Measurements from ENCODE around the gene TMEM63A. TPM values are rescaled to one million over a fixed set of nuclear protein-coding genes. Genes with fewer than 3 reads are reported as not detected.

Gene TMEM63A
- total RNA-seq, 1 donor from 2014 or later = 4.7 TPM

Other genes with a start within 250 kb of the TMEM63A start
- gene ENAH, start 229.3 kb downstream of the TMEM63A start, total RNA-seq = 50.0 and 101 TPM in 2 replicates
- 217 and 254 TPM in 2 replicates for gene SRP9, start 104.6 kb downstream of the TMEM63A start, total RNA-seq
- 3.9 and 22.1 TPM in 2 replicates for gene EPHX1, start 72.3 kb downstream of the TMEM63A start, total RNA-seq
- gene LEFTY1, start 6.8 kb upstream of the TMEM63A start, total RNA-seq = not detected in 2 replicates
- 19.5 and 35.3 TPM in 2 replicates for gene PYCR2, start 41.9 kb upstream of the TMEM63A start, total RNA-seq
- gene LEFTY2, start 58.8 kb upstream of the TMEM63A start, total RNA-seq = not detected in 2 replicates
- gene SDE2, start 117.0 kb upstream of the TMEM63A start, total RNA-seq = 41.1 and 46.1 TPM in 2 replicates
- 84.8 and 123 TPM in 2 replicates for gene H3-3A, start 180.3 kb upstream of the TMEM63A start, total RNA-seq